LNCAP (cell line): ENCODE results near the gene DNAH9.

Experiments
- CTCF ChIP-seq: fragments of 450-650 bp; IDR thresholded peaks from 2 replicates; pipeline ENCODE4 v1.5.1; 2017; ENCODE audit warnings: mild to moderate bottlenecking

The DNAH9 gene, protein sequence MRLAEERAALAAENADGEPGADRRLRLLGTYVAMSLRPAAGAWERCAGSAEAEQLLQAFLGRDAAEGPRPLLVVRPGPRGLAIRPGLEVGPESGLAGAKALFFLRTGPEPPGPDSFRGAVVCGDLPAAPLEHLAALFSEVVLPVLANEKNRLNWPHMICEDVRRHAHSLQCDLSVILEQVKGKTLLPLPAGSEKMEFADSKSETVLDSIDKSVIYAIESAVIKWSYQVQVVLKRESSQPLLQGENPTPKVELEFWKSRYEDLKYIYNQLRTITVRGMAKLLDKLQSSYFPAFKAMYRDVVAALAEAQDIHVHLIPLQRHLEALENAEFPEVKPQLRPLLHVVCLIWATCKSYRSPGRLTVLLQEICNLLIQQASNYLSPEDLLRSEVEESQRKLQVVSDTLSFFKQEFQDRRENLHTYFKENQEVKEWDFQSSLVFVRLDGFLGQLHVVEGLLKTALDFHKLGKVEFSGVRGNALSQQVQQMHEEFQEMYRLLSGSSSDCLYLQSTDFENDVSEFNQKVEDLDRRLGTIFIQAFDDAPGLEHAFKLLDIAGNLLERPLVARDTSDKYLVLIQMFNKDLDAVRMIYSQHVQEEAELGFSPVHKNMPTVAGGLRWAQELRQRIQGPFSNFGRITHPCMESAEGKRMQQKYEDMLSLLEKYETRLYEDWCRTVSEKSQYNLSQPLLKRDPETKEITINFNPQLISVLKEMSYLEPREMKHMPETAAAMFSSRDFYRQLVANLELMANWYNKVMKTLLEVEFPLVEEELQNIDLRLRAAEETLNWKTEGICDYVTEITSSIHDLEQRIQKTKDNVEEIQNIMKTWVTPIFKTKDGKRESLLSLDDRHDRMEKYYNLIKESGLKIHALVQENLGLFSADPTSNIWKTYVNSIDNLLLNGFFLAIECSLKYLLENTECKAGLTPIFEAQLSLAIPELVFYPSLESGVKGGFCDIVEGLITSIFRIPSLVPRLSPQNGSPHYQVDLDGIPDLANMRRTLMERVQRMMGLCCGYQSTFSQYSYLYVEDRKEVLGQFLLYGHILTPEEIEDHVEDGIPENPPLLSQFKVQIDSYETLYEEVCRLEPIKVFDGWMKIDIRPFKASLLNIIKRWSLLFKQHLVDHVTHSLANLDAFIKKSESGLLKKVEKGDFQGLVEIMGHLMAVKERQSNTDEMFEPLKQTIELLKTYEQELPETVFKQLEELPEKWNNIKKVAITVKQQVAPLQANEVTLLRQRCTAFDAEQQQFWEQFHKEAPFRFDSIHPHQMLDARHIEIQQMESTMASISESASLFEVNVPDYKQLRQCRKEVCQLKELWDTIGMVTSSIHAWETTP (N-terminal part only)

DNA sequence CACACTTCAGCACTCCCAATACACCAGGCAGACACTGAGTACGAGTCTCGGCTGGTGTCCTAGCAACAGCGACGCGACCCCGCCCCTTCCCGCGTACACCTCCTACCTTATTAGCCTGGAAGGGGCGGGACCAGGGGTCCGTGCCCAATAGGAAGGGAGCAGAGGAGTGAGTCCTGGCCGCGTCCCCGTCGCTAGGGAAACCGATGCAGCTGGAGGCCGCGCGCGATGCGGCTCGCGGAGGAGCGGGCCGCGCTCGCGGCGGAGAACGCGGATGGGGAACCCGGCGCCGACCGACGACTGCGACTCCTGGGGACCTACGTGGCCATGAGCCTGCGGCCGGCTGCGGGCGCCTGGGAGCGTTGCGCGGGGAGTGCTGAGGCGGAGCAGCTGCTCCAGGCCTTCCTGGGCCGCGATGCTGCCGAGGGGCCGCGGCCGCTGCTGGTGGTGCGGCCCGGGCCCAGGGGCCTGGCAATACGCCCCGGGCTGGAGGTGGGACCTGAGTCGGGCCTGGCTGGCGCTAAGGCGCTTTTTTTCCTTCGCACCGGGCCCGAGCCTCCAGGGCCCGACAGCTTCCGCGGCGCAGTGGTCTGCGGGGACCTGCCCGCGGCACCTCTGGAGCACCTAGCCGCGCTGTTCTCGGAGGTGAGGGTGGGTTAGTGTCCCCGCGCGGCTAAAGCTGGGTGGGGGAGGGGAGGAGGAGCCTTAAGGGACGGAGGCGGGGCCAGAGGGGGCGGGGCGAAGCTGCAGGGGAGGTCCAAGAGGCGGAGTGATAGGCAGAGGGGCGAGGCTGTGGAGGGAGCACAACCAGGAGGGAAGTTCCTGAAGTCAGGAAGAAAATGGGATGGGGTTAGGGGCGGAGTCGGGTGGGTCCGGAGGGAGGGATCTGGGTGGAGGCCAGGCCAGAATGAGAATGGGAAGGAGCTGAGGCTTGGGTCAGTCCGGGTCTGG, at the start of gene DNAH9:
TSS of gene DNAH9 (plus strand) at position 197 of the 948 bp plus-strand sequence. CDS start at position 226, 29 bp downstream.
- no peak for TF ChIP-seq CTCF

GRCh38 chr17:11550431-11550830, 47.8 kb upstream of the DNAH9 start:
- TF ChIP-seq CTCF: no peak

- TF ChIP-seq CTCF: no peak
These were observed 46.8 kb upstream of the DNAH9 start for GRCh38 chr17:11551442-11551841.

DNA sequence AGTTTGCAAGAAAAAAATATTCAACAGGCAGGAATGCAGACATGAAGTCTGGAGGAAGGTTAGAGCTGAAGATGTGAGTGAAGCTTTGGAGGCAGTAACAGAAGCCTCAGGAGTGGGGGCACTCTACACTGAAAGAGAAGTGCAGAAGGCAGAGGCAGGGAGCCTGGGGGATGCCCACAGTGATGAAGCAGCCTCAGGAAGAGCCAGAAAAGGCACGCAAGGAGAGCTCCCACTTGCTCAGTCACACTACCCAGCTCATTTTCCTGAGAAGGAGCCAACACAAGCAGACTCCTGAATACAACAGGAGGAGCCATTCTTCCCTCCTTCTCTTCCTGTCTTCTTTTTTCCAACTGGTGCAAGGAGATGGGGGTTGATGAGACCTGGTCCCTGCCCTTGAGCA, 45.1 kb upstream of the DNAH9 start:
- no peak for TF ChIP-seq CTCF

DNA sequence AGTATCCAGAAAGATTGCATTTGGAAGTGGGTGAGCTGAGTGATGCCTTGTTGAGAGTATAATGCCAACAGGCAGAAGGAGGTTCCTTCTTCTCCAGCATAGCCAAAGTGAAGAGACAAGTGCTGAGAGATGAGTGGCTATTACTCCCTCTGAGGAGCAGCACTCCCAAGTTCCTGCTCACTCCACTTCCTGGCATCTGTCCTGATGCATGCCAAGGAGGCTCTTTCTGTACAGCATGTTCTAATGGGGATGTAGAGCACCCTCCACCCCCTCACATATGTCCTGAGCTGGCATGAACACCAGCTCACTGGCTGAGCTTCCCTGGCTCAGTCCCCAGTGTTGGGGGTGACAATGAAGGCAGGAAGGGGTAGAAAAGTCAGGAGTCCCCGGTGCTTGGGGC, 44.2 kb upstream of the DNAH9 start:
- TF ChIP-seq CTCF: no peak

- no peak for TF ChIP-seq CTCF
These were observed 43.7 kb upstream of the DNAH9 start for GRCh38 chr17:11554542-11554941.
